ENCODE data around the gene AK9.

AK9 gene

DNA sequence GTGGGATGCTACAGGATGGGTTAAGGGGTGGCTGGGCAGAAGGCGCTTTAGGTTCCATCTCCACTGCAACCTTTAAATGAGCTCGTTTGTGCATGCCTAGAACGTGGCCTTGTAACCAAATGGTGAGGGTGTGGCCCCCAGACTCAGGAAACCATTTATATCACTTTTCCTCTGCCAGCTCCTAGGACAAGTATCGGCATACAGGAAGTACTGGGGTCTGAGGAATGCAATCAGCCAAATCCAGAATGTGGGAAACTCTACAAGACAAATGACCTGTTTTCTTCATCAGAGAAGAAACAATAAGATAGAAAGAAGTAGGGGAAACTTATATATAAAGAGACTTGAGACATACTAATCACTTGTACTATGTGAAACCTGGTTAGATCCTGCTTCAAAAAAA, 21.2 kb downstream of the AK9 start:
- in situ Hi-C loops (cut with MboI; ENCODE audit: low sequenced_read_pairs, unreplicated experiment) = no loop called here
- DNase-seq (ENCODE audit: low spot score) = no peak
- TF ChIP-seq, protein P1, sequence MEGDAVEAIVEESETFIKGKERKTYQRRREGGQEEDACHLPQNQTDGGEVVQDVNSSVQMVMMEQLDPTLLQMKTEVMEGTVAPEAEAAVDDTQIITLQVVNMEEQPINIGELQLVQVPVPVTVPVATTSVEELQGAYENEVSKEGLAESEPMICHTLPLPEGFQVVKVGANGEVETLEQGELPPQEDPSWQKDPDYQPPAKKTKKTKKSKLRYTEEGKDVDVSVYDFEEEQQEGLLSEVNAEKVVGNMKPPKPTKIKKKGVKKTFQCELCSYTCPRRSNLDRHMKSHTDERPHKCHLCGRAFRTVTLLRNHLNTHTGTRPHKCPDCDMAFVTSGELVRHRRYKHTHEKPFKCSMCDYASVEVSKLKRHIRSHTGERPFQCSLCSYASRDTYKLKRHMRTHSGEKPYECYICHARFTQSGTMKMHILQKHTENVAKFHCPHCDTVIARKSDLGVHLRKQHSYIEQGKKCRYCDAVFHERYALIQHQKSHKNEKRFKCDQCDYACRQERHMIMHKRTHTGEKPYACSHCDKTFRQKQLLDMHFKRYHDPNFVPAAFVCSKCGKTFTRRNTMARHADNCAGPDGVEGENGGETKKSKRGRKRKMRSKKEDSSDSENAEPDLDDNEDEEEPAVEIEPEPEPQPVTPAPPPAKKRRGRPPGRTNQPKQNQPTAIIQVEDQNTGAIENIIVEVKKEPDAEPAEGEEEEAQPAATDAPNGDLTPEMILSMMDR (IDR thresholded peaks at IDR 0.05; ENCODE audit: borderline replicate concordance, control extremely low read depth, extremely low read depth, insufficient read depth, missing control alignments) = no peak

DNA sequence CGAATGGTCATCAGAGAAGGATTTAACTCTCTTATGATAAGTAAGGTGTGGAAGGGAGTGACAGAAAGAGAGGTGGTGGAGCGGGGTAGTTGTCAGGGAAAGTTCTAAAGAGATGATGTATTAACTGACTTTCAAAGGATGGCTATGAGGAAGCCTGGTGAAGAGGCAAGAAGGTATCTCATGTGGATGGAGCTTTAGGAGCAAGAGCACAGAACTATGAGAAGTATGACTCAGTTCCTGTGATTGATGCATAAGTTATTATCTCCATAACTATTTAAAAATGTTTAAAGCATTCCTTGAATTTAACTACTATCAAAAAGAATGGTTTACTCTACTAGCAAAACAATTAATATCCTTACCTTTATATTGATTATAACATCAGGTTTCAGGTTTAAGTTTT, 28.8 kb downstream of the AK9 start:
- TF ChIP-seq, protein P1 (IDR thresholded peaks at IDR 0.05; ENCODE audit: borderline replicate concordance, control extremely low read depth, extremely low read depth, insufficient read depth, missing control alignments) = no peak
- no peak for DNase-seq (ENCODE audit: low spot score)
- in situ Hi-C loops (cut with MboI; ENCODE audit: low sequenced_read_pairs, unreplicated experiment) = no loop called here

DNA sequence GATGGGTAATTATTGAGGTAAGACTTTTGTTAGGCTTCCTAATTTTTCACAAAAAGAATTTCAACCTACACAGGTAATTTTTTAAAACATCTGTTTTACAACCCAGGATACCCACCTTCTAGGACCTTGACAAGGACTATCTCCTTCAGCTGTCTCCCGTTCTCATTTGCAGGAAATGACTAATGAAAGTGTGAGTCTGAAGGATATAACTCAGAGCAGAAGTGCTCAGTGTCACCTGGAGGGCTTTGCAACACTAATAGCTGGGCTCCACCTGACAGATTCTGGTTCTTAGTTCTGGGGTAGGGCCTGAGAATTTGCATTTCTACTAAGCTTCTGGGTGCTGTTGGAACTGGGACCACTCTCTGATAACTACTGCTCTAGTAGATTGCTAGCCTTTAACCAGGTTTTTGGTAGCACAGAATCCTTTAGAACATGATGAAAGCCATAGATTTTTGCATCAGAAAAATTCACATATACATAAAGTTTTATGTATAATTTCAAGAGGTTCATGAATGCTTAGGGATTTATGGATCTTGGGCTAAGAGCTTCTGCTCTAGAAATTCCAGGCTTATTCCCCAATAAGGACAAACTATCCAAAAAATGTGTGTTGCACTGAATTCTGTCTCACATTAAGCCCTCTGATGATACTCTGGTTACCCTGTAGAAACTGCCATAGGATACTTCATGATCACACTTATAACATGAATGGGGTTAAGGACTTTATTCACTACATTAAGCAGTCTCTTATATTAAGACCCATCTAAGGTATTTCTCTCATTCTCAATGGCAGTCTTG, 30.3 kb downstream of the AK9 start:
- TF ChIP-seq, protein P1 (IDR thresholded peaks at IDR 0.05; ENCODE audit: borderline replicate concordance, control extremely low read depth, extremely low read depth, insufficient read depth, missing control alignments) = no peak
- DNase-seq (ENCODE audit: low spot score) = no peak

DNA sequence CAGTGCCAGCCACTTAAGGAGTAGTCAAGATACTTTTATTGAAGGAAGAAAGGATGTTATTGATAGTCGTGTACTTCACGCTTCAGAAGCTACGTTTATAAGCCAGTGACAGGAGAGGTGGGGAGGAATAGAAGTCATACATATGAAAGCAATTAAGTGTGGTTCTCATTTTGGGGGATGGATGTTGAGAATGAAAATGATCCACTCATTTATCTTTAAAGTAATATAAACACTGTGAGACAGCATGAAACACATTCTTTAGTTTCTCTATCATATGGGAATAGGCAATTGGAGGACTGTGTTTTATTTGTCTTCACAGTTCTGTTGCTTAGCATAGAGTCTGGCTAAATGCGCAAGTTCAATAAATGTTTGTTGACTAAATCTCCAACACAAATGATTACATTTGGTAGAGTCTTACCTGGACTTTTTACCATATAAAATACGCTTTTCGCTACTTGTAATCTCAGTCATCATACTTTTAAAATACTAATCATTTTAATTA, 35.2 kb downstream of the AK9 start:
- TF ChIP-seq, protein P1 (IDR thresholded peaks at IDR 0.05; ENCODE audit: borderline replicate concordance, control extremely low read depth, extremely low read depth, insufficient read depth, missing control alignments) = no peak
- DNase-seq (ENCODE audit: low spot score) = no peak
- in situ Hi-C loops (cut with MboI; ENCODE audit: low sequenced_read_pairs, unreplicated experiment) = no loop called here

More for the DNA sequence above, 30.3 kb downstream of the AK9 start:
- in situ Hi-C loops (cut with MboI; ENCODE audit: low sequenced_read_pairs, unreplicated experiment) = no loop called here

DNA sequence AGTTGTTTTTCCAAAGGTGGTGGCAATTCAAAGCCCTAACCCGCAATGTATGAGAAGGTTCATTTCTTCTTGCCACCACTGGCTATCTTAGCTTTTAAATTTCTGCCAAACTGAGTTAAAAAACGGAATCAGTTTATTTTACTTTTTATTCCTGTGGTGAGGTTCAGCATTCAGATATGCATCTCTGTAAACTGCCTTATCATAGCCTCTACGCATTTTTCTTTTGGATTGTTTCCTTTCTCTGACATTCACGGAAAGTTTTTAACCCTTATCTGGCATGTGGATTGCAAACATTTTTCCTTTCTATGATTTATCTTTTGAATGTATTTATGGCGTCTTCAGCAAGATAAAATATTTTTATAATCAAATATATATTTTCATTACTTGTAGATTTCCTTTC, 37.7 kb downstream of the AK9 start:
- TF ChIP-seq, protein P1 (IDR thresholded peaks at IDR 0.05; ENCODE audit: borderline replicate concordance, control extremely low read depth, extremely low read depth, insufficient read depth, missing control alignments) = no peak
- in situ Hi-C loops (cut with MboI; ENCODE audit: low sequenced_read_pairs, unreplicated experiment) = no loop called here
- DNase-seq (ENCODE audit: low spot score) = no peak

DNA sequence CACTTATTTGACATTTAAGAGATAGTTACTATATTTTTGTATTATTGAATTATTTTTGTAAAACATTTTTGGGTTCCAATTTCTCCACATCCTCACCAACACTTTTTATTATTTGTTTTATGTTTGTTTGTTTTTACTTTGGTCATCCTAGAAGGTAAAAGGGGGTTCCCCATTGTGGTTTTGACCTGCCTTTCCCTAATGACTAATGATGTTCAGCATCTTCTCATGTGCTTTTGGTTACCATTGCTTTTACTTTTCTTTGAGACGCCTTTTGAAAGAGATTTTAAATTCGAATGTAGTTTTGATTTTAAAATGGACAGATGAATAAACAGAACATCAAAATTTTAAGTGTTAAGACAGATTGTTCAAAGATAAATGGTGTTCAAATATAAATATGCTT, 46.9 kb downstream of the AK9 start:
- in situ Hi-C loops (cut with MboI; ENCODE audit: low sequenced_read_pairs, unreplicated experiment) = no loop called here
- TF ChIP-seq, protein P1 (IDR thresholded peaks at IDR 0.05; ENCODE audit: borderline replicate concordance, control extremely low read depth, extremely low read depth, insufficient read depth, missing control alignments) = no peak
- peak; percentile 23 for DNase-seq (ENCODE audit: low spot score)
